Lower leg skin (tissue), 3 donors: Measurements from ENCODE around the gene DNTTIP2.

ENCODE experiments used
- POLR2A ChIP-seq, 2 donors: fragments of 450-650 bp; IDR thresholded peaks; one replicate each; pipeline ENCODE4 v1.6.1; 2016 to 2017; ENCODE audit warnings: antibody characterized with exemption in 2 of 2, mild to moderate bottlenecking in 1 of 2, moderate library complexity in 1 of 2
- TF ChIP-seq, protein P1 (sequence below), 3 donors: fragments of 450-650 bp; IDR thresholded peaks; one replicate each; pipeline ENCODE4 v1.5.1; 2016; ENCODE audit warnings: antibody characterized with exemption in 3 of 3, mild to moderate bottlenecking in 3 of 3, moderate library complexity in 2 of 3

DNA sequence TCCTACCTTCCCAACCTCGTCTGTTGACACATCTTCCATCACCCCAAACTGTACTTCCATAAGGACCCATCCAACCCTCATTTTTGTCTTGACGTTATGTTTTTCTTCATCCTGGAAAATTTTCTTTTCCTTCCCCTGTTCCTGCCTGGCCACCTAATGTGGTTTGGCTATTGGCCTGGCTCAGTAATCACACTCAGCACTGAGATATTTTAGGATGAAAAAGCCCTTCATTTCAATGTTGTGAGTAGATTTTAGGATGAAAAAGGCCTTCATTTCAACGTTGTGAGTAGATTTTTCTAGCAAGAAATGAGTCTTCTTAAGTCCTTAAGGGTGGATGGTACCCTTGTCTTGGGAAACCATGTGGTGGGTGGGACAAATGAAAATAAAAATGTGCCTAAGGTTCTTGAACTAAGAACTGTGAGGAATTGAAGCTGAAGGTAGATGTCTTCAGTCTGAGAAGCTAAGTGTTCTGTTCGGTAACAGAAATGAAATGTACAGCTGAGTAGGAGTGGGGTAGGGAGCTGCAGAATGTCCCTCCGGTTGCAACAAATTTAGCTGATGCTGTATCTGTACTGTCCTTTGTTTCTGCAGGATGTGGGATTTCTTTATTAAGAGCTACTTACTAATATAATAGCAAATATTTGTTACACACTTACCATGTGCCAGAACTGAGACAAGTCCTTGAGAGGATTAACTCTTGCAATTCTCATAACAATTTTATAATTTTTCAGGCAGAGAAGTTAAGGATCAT lies 36.1 kb downstream of the DNTTIP2 start:
- TF ChIP-seq, protein P1, sequence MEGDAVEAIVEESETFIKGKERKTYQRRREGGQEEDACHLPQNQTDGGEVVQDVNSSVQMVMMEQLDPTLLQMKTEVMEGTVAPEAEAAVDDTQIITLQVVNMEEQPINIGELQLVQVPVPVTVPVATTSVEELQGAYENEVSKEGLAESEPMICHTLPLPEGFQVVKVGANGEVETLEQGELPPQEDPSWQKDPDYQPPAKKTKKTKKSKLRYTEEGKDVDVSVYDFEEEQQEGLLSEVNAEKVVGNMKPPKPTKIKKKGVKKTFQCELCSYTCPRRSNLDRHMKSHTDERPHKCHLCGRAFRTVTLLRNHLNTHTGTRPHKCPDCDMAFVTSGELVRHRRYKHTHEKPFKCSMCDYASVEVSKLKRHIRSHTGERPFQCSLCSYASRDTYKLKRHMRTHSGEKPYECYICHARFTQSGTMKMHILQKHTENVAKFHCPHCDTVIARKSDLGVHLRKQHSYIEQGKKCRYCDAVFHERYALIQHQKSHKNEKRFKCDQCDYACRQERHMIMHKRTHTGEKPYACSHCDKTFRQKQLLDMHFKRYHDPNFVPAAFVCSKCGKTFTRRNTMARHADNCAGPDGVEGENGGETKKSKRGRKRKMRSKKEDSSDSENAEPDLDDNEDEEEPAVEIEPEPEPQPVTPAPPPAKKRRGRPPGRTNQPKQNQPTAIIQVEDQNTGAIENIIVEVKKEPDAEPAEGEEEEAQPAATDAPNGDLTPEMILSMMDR (IDR thresholded peaks at IDR 0.05), result no peak
- TF ChIP-seq POLR2A (IDR thresholded peaks at IDR 0.05), result no peak
